Keratinocyte (primary cell): ENCODE measurements around the gene DDIAS. TPM values are rescaled to one million over a fixed set of nuclear protein-coding genes. Genes with fewer than 3 reads are reported as not detected.

Source experiments
- DNase-seq: peaks from one replicate; pipeline ENCODE4 v3.0.0-alpha.2; 2011; ENCODE audit warnings: low read depth, missing footprints, low spot score
- FAIRE-seq: peaks from 2 replicates; lab custom pipeline; 2011; peaks lifted over from hg19 to GRCh38; lab: Jason Lieb, UNC
- H2AFZ ChIP-seq: 2 replicates; pipeline ENCODE4 v1.6.0; 2012; ENCODE audit warnings: low read length, control low read depth, inconsistent platforms; ENCODE audit not compliant: control insufficient read depth
- H3K27ac ChIP-seq: 2 replicates; pipeline ENCODE4 v1.5.1; 2011; ENCODE audit warnings: low read length; ENCODE audit not compliant: control insufficient read depth, insufficient read depth
- H3K27me3 ChIP-seq: 3 replicates; pipeline ENCODE4 v1.6.0; 2011; ENCODE audit warnings: low read length; ENCODE audit not compliant: control insufficient read depth, insufficient read depth; ENCODE audit errors: extremely low read depth
- H3K36me3 ChIP-seq, 2 experiments: 2 replicates in 1 of 2; 3 replicates in 1 of 2; pipeline ENCODE4 v1.5.1; 2011; ENCODE audit warnings: low read length in 2 of 2, mild to moderate bottlenecking in 1 of 2; ENCODE audit not compliant: control insufficient read depth in 2 of 2, insufficient read depth in 2 of 2; ENCODE audit errors: extremely low read depth in 1 of 2
- H3K4me1 ChIP-seq: 3 replicates; pipeline ENCODE4 v1.5.1; 2011; ENCODE audit warnings: low read length; ENCODE audit not compliant: control insufficient read depth, insufficient read depth; ENCODE audit errors: extremely low read depth
- H3K4me2 ChIP-seq: 3 replicates; pipeline ENCODE4 v1.6.0; 2011; ENCODE audit warnings: low read depth, low read length; ENCODE audit not compliant: control insufficient read depth, insufficient read depth; ENCODE audit errors: extremely low read depth
- H3K4me3 ChIP-seq, 3 experiments: fragments of 200-600 bp in 1 of 3; sonication (generic) in 1 of 3; 2 replicates in 2 of 3; 3 replicates in 1 of 3; pipeline ENCODE4 v1.5.1; 2011 to 2016; ENCODE audit warnings: low read length in 3 of 3, mild to moderate bottlenecking in 3 of 3, control low read depth in 2 of 3, inconsistent platforms in 1 of 3, low read depth in 1 of 3, mixed read lengths in 1 of 3, mixed run types in 1 of 3, moderate library complexity in 1 of 3; ENCODE audit not compliant: control insufficient read depth in 2 of 3, insufficient read depth in 2 of 3; ENCODE audit errors: extremely low read depth in 1 of 3
- H3K79me2 ChIP-seq: 2 replicates; pipeline ENCODE4 v1.6.0; 2012; ENCODE audit warnings: low read length; ENCODE audit not compliant: control insufficient read depth, insufficient read depth
- H3K9ac ChIP-seq: 3 replicates; pipeline ENCODE4 v1.6.0; 2011; ENCODE audit warnings: low read length; ENCODE audit not compliant: control insufficient read depth, insufficient read depth; ENCODE audit errors: extremely low read depth
- H3K9me1 ChIP-seq: 3 replicates; pipeline ENCODE4 v1.6.0; 2011; ENCODE audit warnings: low read length; ENCODE audit not compliant: control insufficient read depth, insufficient read depth; ENCODE audit errors: extremely low read depth
- H3K9me3 ChIP-seq: 2 replicates; pipeline ENCODE4 v1.5.1; 2012; ENCODE audit warnings: low read depth, low read length; ENCODE audit not compliant: control insufficient read depth
- H4K20me1 ChIP-seq: 3 replicates; pipeline ENCODE4 v1.6.0; 2011; ENCODE audit warnings: low read length; ENCODE audit not compliant: control insufficient read depth, insufficient read depth; ENCODE audit errors: extremely low read depth
- EZH2 ChIP-seq: IDR thresholded peaks from one replicate; pipeline ENCODE4 v1.6.1; 2012; ENCODE audit warnings: inconsistent platforms, mild to moderate bottlenecking, low read length, moderate library complexity
- dilution Hi-C: fragments of 300-500 bp; cut with MboI; formaldehyde crosslinking; loops from one replicate; pipeline ENCODE4 v1.7.0; 2020; ENCODE audit warnings: low sequenced_read_pairs; ENCODE audit not compliant: extremely low pct_ligation_motif_present
- polyA plus RNA-seq, 5 experiments: library from polyadenylated mRNA; depleted of rRNA in 3 of 5; stranded (reverse) in 3 of 5; stranded (forward) in 1 of 5; unstranded in 1 of 5; fragments of >200 nt; gene quantifications; 1 replicate in 1 of 5; 2 replicates in 3 of 5; 3 replicates in 1 of 5; pipeline versions ENCODE4 v1.2.1 to v1.2.3, GENCODE V29; 2011 to 2012; ENCODE audit warnings: missing spikeins in 2 of 5, low read depth in 1 of 5, low replicate concordance in 1 of 5
- TF ChIP-seq, protein P1 (sequence below), 3 experiments: IDR thresholded peaks in 1 of 3; conservative IDR thresholded peaks in 1 of 3; optimal IDR thresholded peaks in 1 of 3; 2 replicates in 2 of 3; 3 replicates in 1 of 3; pipeline versions ENCODE3 to v1.5.1; 2011; ENCODE audit warnings: low read length in 3 of 3, mild to moderate bottlenecking in 3 of 3, moderate library complexity in 2 of 3, control low read depth in 1 of 3, inconsistent platforms in 1 of 3; ENCODE audit not compliant: insufficient read depth in 2 of 3; ENCODE audit errors: extremely low read depth in 1 of 3

The DDIAS gene
- polyA plus RNA-seq, 1 donor (not counting 4 experiments of a cell fraction or from before 2014, with no cell fraction given): 8.7 TPM

DNA sequence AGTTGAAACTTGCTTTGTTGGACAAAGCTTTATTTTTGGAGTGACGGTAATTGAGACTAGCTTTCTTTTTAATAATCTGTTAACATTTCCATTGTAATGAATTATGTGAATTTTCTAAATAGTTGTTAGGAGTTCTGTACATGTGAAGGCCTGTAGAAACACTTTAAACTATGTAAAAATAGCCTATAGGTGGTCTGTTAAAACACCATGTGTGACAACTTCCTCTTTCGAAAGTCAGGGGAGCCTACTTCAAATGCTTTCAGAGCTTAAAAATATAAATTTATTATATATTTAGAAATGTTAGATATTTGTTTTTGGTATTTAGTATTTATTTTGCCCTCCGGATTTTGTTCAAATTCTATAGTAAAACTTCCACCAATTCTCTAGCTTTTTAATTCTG is 28.7 kb downstream of the DDIAS start:
- H3K27me3 ChIP-seq: no peaks in the 10 kb centered on the region
- no peaks in the 10 kb centered on the region for H3K79me2 ChIP-seq
- no peaks in the 10 kb centered on the region for H3K9me1 ChIP-seq
- H3K4me2 ChIP-seq: no peak overlapping the region
- TF ChIP-seq, protein P1, sequence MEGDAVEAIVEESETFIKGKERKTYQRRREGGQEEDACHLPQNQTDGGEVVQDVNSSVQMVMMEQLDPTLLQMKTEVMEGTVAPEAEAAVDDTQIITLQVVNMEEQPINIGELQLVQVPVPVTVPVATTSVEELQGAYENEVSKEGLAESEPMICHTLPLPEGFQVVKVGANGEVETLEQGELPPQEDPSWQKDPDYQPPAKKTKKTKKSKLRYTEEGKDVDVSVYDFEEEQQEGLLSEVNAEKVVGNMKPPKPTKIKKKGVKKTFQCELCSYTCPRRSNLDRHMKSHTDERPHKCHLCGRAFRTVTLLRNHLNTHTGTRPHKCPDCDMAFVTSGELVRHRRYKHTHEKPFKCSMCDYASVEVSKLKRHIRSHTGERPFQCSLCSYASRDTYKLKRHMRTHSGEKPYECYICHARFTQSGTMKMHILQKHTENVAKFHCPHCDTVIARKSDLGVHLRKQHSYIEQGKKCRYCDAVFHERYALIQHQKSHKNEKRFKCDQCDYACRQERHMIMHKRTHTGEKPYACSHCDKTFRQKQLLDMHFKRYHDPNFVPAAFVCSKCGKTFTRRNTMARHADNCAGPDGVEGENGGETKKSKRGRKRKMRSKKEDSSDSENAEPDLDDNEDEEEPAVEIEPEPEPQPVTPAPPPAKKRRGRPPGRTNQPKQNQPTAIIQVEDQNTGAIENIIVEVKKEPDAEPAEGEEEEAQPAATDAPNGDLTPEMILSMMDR (optimal IDR thresholded peaks at IDR 0.05 in 1 of 3, IDR thresholded peaks at IDR 0.05 in 1 of 3, conservative IDR thresholded peaks at IDR 0.05 in 1 of 3; ENCODE audit: extremely low read depth in 1 of 3, insufficient read depth in 2 of 3, low read length in 3 of 3): no peak
- no peak for TF ChIP-seq EZH2
- peaks cover 0 to 2% of the 10 kb centered on the region in 2 experiments for H3K36me3 ChIP-seq
- H2AFZ ChIP-seq: no peak overlapping the region
- FAIRE-seq: no peak
- H3K4me3 ChIP-seq: no peak overlapping the region
- no peak overlapping the region for H3K9ac ChIP-seq
- no peaks in the 10 kb centered on the region for H3K4me1 ChIP-seq
- dilution Hi-C loops: no loop called here
- DNase-seq: no peak
- H4K20me1 ChIP-seq: no peaks in the 10 kb centered on the region
- H3K27ac ChIP-seq: no peak overlapping the region
- H3K9me3 ChIP-seq: no peaks in the 10 kb centered on the region

DNA sequence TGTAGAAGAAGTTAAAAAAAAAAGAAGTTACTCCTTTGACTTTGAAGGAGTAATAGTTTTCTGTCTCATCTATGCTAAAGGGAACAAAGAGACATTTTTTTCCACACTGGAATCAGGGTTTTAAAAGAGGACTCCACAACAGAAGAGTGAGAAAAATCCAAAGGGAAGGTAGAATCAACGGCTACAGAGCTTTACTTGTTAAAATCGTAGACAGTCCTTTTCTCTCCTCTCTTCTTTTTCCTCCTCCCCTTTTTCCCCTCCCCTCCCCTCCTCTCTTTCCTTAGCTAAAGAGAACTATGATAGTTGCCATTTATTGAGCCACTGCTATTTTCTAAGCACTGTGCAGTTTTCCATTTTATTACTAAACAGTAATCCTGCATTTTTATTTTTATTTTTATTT is 29.2 kb downstream of the DDIAS start:
- H3K9ac ChIP-seq: no peak overlapping the region
- H3K4me2 ChIP-seq: no peak overlapping the region
- H3K9me3 ChIP-seq: no peaks in the 10 kb centered on the region
- TF ChIP-seq, protein P1 (optimal IDR thresholded peaks at IDR 0.05 in 1 of 3, IDR thresholded peaks at IDR 0.05 in 1 of 3, conservative IDR thresholded peaks at IDR 0.05 in 1 of 3; ENCODE audit: extremely low read depth in 1 of 3, insufficient read depth in 2 of 3, low read length in 3 of 3): no peak
- TF ChIP-seq EZH2: no peak
- no peak overlapping the region for H3K4me3 ChIP-seq
- no peaks in the 10 kb centered on the region for H3K9me1 ChIP-seq
- DNase-seq: no peak
- H3K4me1 ChIP-seq: no peaks in the 10 kb centered on the region
- no peaks in the 10 kb centered on the region for H3K79me2 ChIP-seq
- no peak overlapping the region for H3K27ac ChIP-seq
- H3K36me3 ChIP-seq: peaks cover 0 to 2% of the 10 kb centered on the region in 2 experiments
- no peaks in the 10 kb centered on the region for H4K20me1 ChIP-seq
- no peak overlapping the region for H2AFZ ChIP-seq
- dilution Hi-C loops: no loop called here
- no peak for FAIRE-seq
- no peaks in the 10 kb centered on the region for H3K27me3 ChIP-seq
